Pancreas (tissue), 10 donors: ENCODE results near the gene FOSB. TPM values are rescaled to one million over a fixed set of nuclear protein-coding genes. Genes with fewer than 3 reads are reported as not detected.

Experiments used
- ATAC-seq, 4 donors: fragments of 200-7000 bp; cut with Tn5 transposase; one replicate each; pipeline versions ENCODE4 v1.8.0 to v1.9.1; 2020; ENCODE audit warnings: mild to moderate bottlenecking in 4 of 4, moderate library complexity in 4 of 4
- DNase-seq, 6 donors: peaks; one replicate each; pipeline ENCODE4 v3.0.0-alpha.2; 2020
- FAIRE-seq: peaks from 2 replicates; lab custom pipeline; 2012; peaks lifted over from hg19 to GRCh38; lab: Jason Lieb, UNC
- H3K27ac ChIP-seq, 4 donors: fragments of 200-600 bp; sonication (generic); 1 replicate in 3 of 4; 2 replicates in 1 of 4; pipeline versions ENCODE4 v1.5.0 to v1.8.0; 2020
- H3K27me3 ChIP-seq, 4 donors: fragments of 200-600 bp; one replicate each; pipeline ENCODE4 v1.8.0; 2021
- H3K36me3 ChIP-seq, 3 donors: fragments of 200-600 bp; sonication (generic) in 1 of 3; one replicate each; pipeline versions ENCODE4 v1.5.0 to v1.8.0; 2020 to 2021
- H3K4me1 ChIP-seq, 3 donors: fragments of 200-600 bp; one replicate each; pipeline ENCODE4 v1.8.0; 2021
- H3K4me3 ChIP-seq, 4 donors: fragments of 200-600 bp; sonication (generic) in 2 of 4; one replicate each; pipeline versions ENCODE4 v1.5.0 to v1.8.0; 2020 to 2021
- H3K9me3 ChIP-seq, 4 donors: fragments of 200-600 bp; one replicate each; pipeline ENCODE4 v1.8.0; 2021
- WGBS, 2 donors: extraction: QIAGEN DNeasy Blood & Tissue Kit; methylation state at CpG; one replicate each; pipeline ENCODE4 v1.1.7; 2013; 5-methylcytosine and 5-hydroxymethylcytosine counted together
- intact Hi-C, 3 donors: fragments of 100-400 bp; cut with DNase I; formaldehyde crosslinking; loops; one replicate each; pipeline versions ENCODE4 v1.11.1 to v1.14.2; 2022
- polyA plus RNA-seq, 2 donors: library from polyadenylated mRNA; stranded (reverse); fragments of 200-250 nt; gene quantifications; one replicate each; pipeline ENCODE4 v1.2.3, GENCODE V29; 2013
- total RNA-seq, 6 donors: library from RNA; stranded (reverse); fragmentation: NEBNext Ultra II Directional in 4 of 6; extraction: Animal tissue kit (Norgen Biotek cat#: 25700) in 4 of 6; gene quantifications; one replicate each; pipeline versions ENCODE4 v1.2.1 to v1.2.4, GENCODE V29; 2021 to 2023
- TF ChIP-seq, protein P1 (sequence below), 4 donors: fragments of 200-600 bp; sonication (generic) in 3 of 4; IDR thresholded peaks; one replicate each; pipeline versions ENCODE4 v1.5.0 to v1.8.0; 2021; ENCODE audit warnings: antibody characterized with exemption in 4 of 4
- donor health status: healthy with polysubstance abuse.
- donor health status: DM: no; HTN: no; CAD: no; lungs with moderate emphysema.
- donor health status: DM: no; HTN: no; CAD: no.
- donor health status: control.
- donor health status: control.
- donor health status: Bipolar disorder and iron deficiency.
- donor health status: DM: yes; HTN: yes; CAD: no.
- donor health status: DM: no; HTN: no; CAD: no.
- donor health status: DM: no; HTN: no; CAD: no.
- donor health status: DM: yes; HTN: yes; CAD: no.

FOSB gene
- total and polyA plus RNA-seq, 8 donors = 0.79 to 21.6 (median 6.2) TPM

DNA sequence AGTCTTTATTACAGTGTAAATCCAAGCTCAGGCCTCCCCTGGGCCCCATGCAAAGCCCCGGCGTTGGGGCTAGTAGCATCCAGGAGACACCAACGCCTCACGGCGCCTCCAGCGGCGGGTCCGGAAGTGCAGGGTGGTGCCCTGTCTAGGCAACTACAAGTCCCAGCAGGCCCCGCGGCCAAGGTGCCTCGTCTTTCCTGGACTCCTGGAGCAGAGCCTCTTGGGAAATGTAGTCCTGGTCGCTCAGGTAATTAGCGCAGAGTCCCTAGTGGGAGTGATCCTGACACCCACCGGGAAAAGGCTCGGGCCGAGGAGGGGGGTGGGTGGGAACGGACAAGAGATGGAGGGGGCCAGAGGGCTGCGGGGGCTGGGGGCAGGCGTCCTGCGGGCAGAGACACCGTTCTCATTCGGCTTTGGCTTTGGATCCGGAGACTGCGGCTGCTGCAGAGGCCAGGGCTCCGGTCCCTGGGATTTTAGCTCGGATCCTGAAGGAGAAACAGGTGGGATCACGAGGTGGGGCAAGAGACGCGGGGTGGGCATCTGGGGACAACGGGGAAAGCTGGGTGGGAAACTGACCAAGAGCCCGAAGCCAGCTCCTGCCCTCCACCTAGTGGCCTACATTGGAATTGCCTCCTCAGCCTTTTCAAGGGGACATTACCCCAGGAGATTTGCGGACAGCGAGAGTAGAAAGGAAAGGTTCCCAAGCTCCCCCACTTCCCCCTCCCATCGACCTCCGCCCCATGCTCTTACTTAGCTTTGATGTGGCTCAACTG is 17.7 kb downstream of the FOSB start:
- TF ChIP-seq, protein P1, sequence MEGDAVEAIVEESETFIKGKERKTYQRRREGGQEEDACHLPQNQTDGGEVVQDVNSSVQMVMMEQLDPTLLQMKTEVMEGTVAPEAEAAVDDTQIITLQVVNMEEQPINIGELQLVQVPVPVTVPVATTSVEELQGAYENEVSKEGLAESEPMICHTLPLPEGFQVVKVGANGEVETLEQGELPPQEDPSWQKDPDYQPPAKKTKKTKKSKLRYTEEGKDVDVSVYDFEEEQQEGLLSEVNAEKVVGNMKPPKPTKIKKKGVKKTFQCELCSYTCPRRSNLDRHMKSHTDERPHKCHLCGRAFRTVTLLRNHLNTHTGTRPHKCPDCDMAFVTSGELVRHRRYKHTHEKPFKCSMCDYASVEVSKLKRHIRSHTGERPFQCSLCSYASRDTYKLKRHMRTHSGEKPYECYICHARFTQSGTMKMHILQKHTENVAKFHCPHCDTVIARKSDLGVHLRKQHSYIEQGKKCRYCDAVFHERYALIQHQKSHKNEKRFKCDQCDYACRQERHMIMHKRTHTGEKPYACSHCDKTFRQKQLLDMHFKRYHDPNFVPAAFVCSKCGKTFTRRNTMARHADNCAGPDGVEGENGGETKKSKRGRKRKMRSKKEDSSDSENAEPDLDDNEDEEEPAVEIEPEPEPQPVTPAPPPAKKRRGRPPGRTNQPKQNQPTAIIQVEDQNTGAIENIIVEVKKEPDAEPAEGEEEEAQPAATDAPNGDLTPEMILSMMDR (IDR thresholded peaks at IDR 0.05) = peak; percentile 60 to 77 (median 68)
- Histone ChIP-seq H3K9me3 (no peaks in the 10 kb centered on the region), H3K27ac (peak overlapping the region; percentile 5 to 81 (median 62)), H3K27me3 (no peaks in the 10 kb centered on the region), H3K4me1 (no peaks in the 10 kb centered on the region), H3K36me3 (no peaks in the 10 kb centered on the region), H3K4me3 (peak overlapping the region; percentile 38 to 73 (median 62))
- intact Hi-C loops = no loop called here
- no peak for FAIRE-seq
- DNase-seq = peak; percentile 95 to 100 (median 98)
- WGBS, 2 donors = 0% methylated on average over 35 of the region's 35 CpGs
- peak; percentile 99 for ATAC-seq

DNA sequence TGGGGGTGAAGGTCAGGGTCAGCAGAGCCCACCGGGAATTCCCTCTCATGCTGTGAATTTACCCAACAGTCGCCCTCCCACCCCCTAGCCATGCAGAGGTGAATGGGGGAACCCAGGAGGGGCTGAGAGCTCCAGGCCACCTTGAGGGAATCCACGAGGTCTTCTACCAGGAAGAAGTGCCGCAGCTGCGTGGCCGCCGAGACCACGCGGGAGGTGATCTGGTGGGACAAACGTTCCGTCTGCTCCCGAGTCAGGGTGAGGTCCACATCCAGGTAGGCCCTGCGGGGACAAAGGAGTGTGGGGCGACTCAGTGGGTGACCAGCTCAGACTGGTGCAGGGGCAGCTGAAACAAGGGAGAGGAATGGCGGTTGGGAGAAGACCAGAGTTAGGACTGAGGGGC is 20.9 kb downstream of the FOSB start:
- Histone ChIP-seq H3K4me3 (no peak overlapping the region), H3K36me3 (no peaks in the 10 kb centered on the region), H3K27me3 (no peaks in the 10 kb centered on the region), H3K9me3 (no peaks in the 10 kb centered on the region), H3K4me1 (peaks cover 0 to 3% (median 0%) of the 10 kb centered on the region in 3 donors), H3K27ac (no peak overlapping the region)
- DNase-seq = no peak
- 71 to 79% methylated on average over 15 of the region's 15 CpGs for whole genome bisulfite sequencing, 2 donors
- TF ChIP-seq, protein P1 (IDR thresholded peaks at IDR 0.05) = no peak
- ATAC-seq = no peak
- intact Hi-C loops = no loop called here
- FAIRE-seq = no peak

DNA sequence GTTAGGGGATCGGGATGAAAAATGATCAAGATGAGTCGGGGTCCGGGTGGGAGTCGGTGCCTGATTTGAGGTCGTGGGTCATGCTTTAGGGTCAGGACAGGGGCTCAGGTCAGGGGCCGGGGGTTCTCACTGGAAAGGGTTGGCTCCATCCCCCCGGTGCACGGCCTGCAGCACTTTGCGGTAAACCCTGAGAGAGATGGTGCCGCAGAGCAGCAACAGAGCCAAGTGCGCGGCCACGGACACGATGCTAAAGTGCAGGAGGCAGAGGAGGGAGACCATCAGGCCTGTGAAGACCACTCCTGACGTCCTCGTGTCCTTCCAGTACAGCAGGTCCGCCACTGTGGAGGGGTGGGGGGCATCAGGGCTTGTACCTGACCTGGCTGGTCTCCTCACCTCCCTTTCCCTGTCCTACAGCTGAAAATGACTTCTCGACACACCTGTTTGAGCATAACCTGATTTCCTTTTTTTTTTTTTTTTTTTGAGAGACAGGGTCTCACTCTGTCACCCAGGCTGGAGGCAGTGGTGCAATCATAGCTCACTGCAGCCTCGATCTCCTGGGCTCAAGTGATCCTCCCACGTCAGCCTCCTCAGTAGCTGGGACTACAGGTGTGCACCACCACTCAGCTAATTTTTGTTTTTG is 21.5 kb downstream of the FOSB start:
- TF ChIP-seq, protein P1 (IDR thresholded peaks at IDR 0.05) = no peak
- Histone ChIP-seq H3K27ac (no peak overlapping the region), H3K4me3 (no peak overlapping the region), H3K36me3 (no peaks in the 10 kb centered on the region), H3K9me3 (no peaks in the 10 kb centered on the region), H3K4me1 (peaks cover 0 to 3% (median 0%) of the 10 kb centered on the region in 3 donors), H3K27me3 (no peaks in the 10 kb centered on the region)
- WGBS, 2 donors = 75 to 80% methylated on average over 19 to 20 of the region's 20 CpGs
- FAIRE-seq (no peak), ATAC-seq (no peak), DNase-seq (no peak)
- intact Hi-C loops = no loop called here

DNA sequence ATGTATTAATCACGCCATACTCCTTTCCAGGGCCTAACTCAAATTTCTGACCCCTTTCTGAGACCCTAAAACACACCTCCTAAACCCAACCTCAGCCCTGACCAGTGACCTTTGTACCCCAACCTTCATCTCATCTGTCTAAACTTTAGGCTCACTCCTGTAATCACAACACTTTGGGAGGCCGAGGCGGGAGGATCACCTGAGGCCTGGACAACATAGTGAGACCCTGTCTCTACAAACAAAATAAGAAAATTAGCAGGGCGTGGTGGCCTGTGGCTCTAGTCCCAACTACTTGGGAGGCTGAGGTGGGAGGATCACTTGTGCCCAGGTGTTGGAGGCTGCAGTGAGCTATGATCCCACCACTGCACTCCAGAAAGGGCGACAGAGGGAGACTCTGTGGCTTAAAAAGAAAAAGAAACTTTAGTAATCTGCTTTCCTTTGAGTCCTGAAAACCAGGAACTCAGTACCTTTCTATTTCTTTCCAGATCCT is 24.4 kb downstream of the FOSB start:
- peaks cover 0 to 4% (median 0%) of the 10 kb centered on the region in 4 donors for H3K27me3 ChIP-seq
- 79 to 88% methylated on average over 5 of the region's 5 CpGs for whole genome bisulfite sequencing, 2 donors
- FAIRE-seq = no peak

More for the DNA sequence above, 24.4 kb downstream of the FOSB start:
- intact Hi-C loops = no loop called here
- Histone ChIP-seq H3K4me3 (peak overlapping the region in 1 of 4 donors; percentile 45), H3K36me3 (no peaks in the 10 kb centered on the region), H3K27ac (no peak overlapping the region), H3K4me1 (peaks cover 0 to 7% (median 3%) of the 10 kb centered on the region in 3 donors), H3K9me3 (no peaks in the 10 kb centered on the region)
- DNase-seq = no peak
- TF ChIP-seq, protein P1 (IDR thresholded peaks at IDR 0.05) = no peak
- no peak for ATAC-seq
